ENCODE data around the gene KNTC1.

The KNTC1 gene

DNA sequence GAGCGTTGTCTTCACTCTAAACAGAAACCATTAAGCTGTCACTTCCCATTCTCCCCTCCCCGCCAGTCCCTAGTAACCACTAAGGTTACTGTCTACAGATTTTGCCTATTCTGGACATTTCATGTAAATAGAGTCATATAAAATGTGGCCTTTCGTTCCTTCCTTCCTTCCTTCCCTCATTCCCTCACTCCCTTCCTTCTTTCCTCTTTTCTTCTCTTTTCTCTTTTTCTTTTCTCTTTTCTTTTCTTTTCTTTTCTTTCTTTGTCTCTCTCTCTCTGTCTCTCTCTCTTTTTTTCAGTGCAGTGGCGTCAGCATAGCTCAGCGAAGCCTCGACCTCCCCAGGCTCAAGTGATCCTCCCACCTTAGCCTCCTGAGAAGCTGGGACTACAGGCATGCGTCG is 138.3 kb downstream of the KNTC1 start:
- Histone ChIP-seq H3K36me3 (ENCODE audit: insufficient read depth) (no peaks in the 10 kb centered on the region), H3K4me1 (ENCODE audit: low read depth, poor library complexity, severe bottlenecking) (no peaks in the 10 kb centered on the region), H4K20me1 (ENCODE audit: insufficient read depth) (no peaks in the 10 kb centered on the region), H3K4me2 (no peak overlapping the region), H3K9ac (no peak overlapping the region), H3K27me3 (ENCODE audit: insufficient read depth, low read depth) (no peaks in the 10 kb centered on the region), H3K79me2 (ENCODE audit: insufficient read depth, low read depth) (no peaks in the 10 kb centered on the region), H3K27ac (no peak overlapping the region), H3K4me3 (IDR thresholded peaks at IDR 0.05; ENCODE audit: insufficient read depth, low read depth, low read length) (no peak overlapping the region), H2AFZ (ENCODE audit: low read depth) (no peak overlapping the region)
- TF ChIP-seq, protein P1, sequence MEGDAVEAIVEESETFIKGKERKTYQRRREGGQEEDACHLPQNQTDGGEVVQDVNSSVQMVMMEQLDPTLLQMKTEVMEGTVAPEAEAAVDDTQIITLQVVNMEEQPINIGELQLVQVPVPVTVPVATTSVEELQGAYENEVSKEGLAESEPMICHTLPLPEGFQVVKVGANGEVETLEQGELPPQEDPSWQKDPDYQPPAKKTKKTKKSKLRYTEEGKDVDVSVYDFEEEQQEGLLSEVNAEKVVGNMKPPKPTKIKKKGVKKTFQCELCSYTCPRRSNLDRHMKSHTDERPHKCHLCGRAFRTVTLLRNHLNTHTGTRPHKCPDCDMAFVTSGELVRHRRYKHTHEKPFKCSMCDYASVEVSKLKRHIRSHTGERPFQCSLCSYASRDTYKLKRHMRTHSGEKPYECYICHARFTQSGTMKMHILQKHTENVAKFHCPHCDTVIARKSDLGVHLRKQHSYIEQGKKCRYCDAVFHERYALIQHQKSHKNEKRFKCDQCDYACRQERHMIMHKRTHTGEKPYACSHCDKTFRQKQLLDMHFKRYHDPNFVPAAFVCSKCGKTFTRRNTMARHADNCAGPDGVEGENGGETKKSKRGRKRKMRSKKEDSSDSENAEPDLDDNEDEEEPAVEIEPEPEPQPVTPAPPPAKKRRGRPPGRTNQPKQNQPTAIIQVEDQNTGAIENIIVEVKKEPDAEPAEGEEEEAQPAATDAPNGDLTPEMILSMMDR (conservative IDR thresholded peaks at IDR 0.05; ENCODE audit: low read depth, low read length): no peak

DNA sequence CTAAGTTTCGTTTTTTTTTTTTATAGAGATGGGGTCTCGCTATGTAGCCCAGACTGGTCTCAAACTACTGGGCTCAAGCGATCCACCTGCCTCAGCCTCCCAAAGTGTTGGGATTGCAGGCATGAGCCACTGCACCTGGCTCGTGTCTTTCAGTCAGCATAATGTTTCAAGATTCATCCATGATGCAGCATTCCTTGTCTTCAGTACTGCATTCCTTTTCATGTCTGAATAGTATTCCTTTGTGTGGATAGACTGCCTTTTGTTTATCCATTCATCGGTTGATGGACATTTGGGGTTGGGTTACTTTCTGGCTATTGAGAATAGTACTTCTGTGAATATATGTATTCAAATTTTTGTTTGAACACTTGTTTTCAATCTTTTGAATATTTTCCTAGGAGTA is 138.7 kb downstream of the KNTC1 start:
- H3K27ac ChIP-seq: no peak overlapping the region
- no peaks in the 10 kb centered on the region for H3K4me1 ChIP-seq (ENCODE audit: low read depth, poor library complexity, severe bottlenecking)
- TF ChIP-seq, protein P1 (conservative IDR thresholded peaks at IDR 0.05; ENCODE audit: low read depth, low read length): no peak
- H3K4me2 ChIP-seq: no peak overlapping the region
- H3K36me3 ChIP-seq (ENCODE audit: insufficient read depth): no peaks in the 10 kb centered on the region
- H3K79me2 ChIP-seq (ENCODE audit: insufficient read depth, low read depth): no peaks in the 10 kb centered on the region
- H4K20me1 ChIP-seq (ENCODE audit: insufficient read depth): no peaks in the 10 kb centered on the region
- no peak overlapping the region for H3K4me3 ChIP-seq (IDR thresholded peaks at IDR 0.05; ENCODE audit: insufficient read depth, low read depth, low read length)
- H2AFZ ChIP-seq (ENCODE audit: low read depth): no peak overlapping the region
- H3K9ac ChIP-seq: no peak overlapping the region
- H3K27me3 ChIP-seq (ENCODE audit: insufficient read depth, low read depth): no peaks in the 10 kb centered on the region

DNA sequence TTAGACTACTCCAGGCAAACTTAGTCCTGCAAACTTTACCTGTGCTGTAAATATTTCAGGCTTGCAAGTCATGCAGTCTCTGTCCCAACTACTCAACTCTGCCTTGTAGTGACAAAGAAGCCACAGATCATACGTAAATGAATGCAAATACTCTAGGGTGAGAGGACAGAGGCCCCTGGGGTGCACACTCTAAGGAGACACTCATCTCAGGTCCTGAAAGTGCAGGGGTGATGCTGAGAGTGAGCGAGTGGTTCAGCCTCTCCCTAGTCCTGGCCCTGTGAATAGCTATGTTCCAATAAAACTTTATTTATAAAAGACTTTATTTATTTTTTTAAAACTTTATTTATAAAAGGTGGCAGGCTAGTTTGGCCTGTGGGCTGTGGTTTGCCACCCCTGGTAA is 141.2 kb downstream of the KNTC1 start:
- TF ChIP-seq, protein P1 (conservative IDR thresholded peaks at IDR 0.05; ENCODE audit: low read depth, low read length): no peak
- no peak overlapping the region for H3K4me2 ChIP-seq
- no peaks in the 10 kb centered on the region for H3K27me3 ChIP-seq (ENCODE audit: insufficient read depth, low read depth)
- H3K27ac ChIP-seq: no peak overlapping the region
- H3K79me2 ChIP-seq (ENCODE audit: insufficient read depth, low read depth): no peaks in the 10 kb centered on the region
- H3K4me3 ChIP-seq (IDR thresholded peaks at IDR 0.05; ENCODE audit: insufficient read depth, low read depth, low read length): no peak overlapping the region
- no peaks in the 10 kb centered on the region for H3K36me3 ChIP-seq (ENCODE audit: insufficient read depth)
- no peaks in the 10 kb centered on the region for H3K4me1 ChIP-seq (ENCODE audit: low read depth, poor library complexity, severe bottlenecking)
- no peaks in the 10 kb centered on the region for H4K20me1 ChIP-seq (ENCODE audit: insufficient read depth)
- no peak overlapping the region for H3K9ac ChIP-seq
- H2AFZ ChIP-seq (ENCODE audit: low read depth): no peak overlapping the region

DNA sequence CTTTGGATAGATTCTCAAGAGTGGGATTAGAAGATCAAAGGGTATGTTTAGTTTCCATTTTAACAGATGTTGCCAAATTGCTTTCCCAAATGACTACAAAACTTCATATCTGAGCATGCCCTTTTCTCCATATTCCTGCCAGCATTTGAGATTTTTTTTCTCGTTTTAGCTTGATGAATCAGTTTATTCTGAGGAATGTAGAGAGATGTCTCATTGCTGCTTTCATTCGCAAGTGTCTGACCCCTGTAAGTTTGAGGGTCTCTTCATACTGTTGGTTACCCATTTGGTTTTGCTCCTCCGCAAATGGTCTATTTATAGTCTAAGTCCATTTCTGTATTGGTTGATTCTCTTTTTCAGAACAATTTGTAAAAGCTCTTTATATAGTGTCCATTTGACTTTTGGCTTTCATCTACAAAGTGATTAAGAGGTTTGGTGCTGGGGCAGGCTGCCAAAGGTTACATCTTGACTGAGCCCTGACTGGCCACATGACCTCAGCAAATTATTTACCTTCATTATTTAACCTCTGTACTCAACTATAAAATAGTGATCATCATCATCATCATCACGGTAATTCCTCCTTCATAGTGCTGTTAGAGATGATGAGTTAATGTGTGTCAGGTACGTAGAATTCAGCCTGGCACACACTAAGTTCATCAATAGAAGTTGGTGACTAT is 142.5 kb downstream of the KNTC1 start:
- Histone ChIP-seq H2AFZ (ENCODE audit: low read depth) (no peak overlapping the region), H3K79me2 (ENCODE audit: insufficient read depth, low read depth) (no peaks in the 10 kb centered on the region), H3K27ac (no peak overlapping the region), H3K4me1 (ENCODE audit: low read depth, poor library complexity, severe bottlenecking) (no peaks in the 10 kb centered on the region), H3K4me3 (IDR thresholded peaks at IDR 0.05; ENCODE audit: insufficient read depth, low read depth, low read length) (no peak overlapping the region), H4K20me1 (ENCODE audit: insufficient read depth) (no peaks in the 10 kb centered on the region), H3K4me2 (no peak overlapping the region), H3K9ac (no peak overlapping the region), H3K36me3 (ENCODE audit: insufficient read depth) (no peaks in the 10 kb centered on the region), H3K27me3 (ENCODE audit: insufficient read depth, low read depth) (no peaks in the 10 kb centered on the region)
- TF ChIP-seq, protein P1 (conservative IDR thresholded peaks at IDR 0.05; ENCODE audit: low read depth, low read length): no peak

Measured in KMS-11 (cell line).